CD4-positive, alpha-beta T cell (primary cell): ENCODE data around the gene PIK3R2. TPM values are rescaled to one million over a fixed set of nuclear protein-coding genes. Genes with fewer than 3 reads are reported as not detected.

Experiments used
- ATAC-seq: fragments of 200-7000 bp; cut with Tn5 transposase; one replicate; pipeline ENCODE4 v1.10.0; 2022; ENCODE audit warnings: mild to moderate bottlenecking; ENCODE audit not compliant: poor library complexity
- CTCF ChIA-PET: fragments of 350-600 bp; sonication (Branson Sonifier 250); formaldehyde crosslinking; loops from one replicate; lab custom pipeline; 2021; ENCODE audit warnings: antibody characterized with exemption, inconsistent platforms; lab: Charles Lee
- POLR2A ChIA-PET: fragments of 350-600 bp; sonication (Branson Sonifier 250); formaldehyde crosslinking; loops from one replicate; lab custom pipeline; 2021; ENCODE audit warnings: antibody characterized with exemption, inconsistent platforms; lab: Charles Lee
- DNase-seq, 14 experiments: peaks; one replicate each; pipeline ENCODE4 v3.0.0-alpha.2; 2013 to 2020; ENCODE audit warnings: mixed read lengths in 2 of 14
- H3K27ac ChIP-seq, 2 donors: one replicate each; pipeline versions ENCODE4 v1.5.1 to v1.7.0; 2013; ENCODE audit warnings: low read length in 2 of 2, low read depth in 1 of 2, mild to moderate bottlenecking in 1 of 2
- H3K27me3 ChIP-seq, 2 experiments: 1 replicate in 1 of 2; 2 replicates in 1 of 2; pipeline versions ENCODE4 v1.6.1 to v1.7.0; 2013; ENCODE audit warnings: low read length in 2 of 2, control low read depth in 1 of 2, mild to moderate bottlenecking in 1 of 2, moderate library complexity in 1 of 2; ENCODE audit not compliant: insufficient read depth in 2 of 2, control insufficient read depth in 1 of 2
- H3K36me3 ChIP-seq: one replicate; pipeline ENCODE4 v1.6.1; 2013; ENCODE audit warnings: low read length, control low read depth; ENCODE audit not compliant: insufficient read depth
- H3K4me1 ChIP-seq: one replicate; pipeline ENCODE4 v1.6.1; 2013; ENCODE audit warnings: low read length, control low read depth; ENCODE audit not compliant: insufficient read depth
- H3K4me3 ChIP-seq: one replicate; pipeline ENCODE4 v1.5.1; 2013; ENCODE audit warnings: mild to moderate bottlenecking, low read length, moderate library complexity
- H3K9me3 ChIP-seq, 2 experiments: 1 replicate in 1 of 2; 2 replicates in 1 of 2; pipeline versions ENCODE4 v1.6.1 to v1.7.0; 2013; ENCODE audit warnings: low read length in 2 of 2, mild to moderate bottlenecking in 2 of 2, control low read depth in 1 of 2, moderate library complexity in 1 of 2; ENCODE audit not compliant: control insufficient read depth in 1 of 2, insufficient read depth in 1 of 2
- H3K27ac Mint-ChIP-seq: one replicate; pipeline ENCODE4 v1.8.0; 2020; ENCODE audit warnings: mixed read lengths
- H3K27me3 Mint-ChIP-seq: one replicate; pipeline ENCODE4 v1.8.0; 2021; ENCODE audit warnings: mixed read lengths
- H3K36me3 Mint-ChIP-seq: one replicate; pipeline ENCODE4 v1.8.0; 2021; ENCODE audit warnings: low read depth, mixed read lengths
- H3K4me1 Mint-ChIP-seq: one replicate; pipeline ENCODE4 v1.8.0; 2021; ENCODE audit warnings: low read depth, mixed read lengths
- H3K4me3 Mint-ChIP-seq: one replicate; pipeline ENCODE4 v1.8.0; 2020; ENCODE audit warnings: mild to moderate bottlenecking, mixed read lengths
- H3K9me3 Mint-ChIP-seq: one replicate; pipeline ENCODE4 v1.8.0; 2020; ENCODE audit warnings: mixed read lengths
- intact Hi-C, 2 experiments: fragments of 100-400 bp; cut with DNase I in 1 of 2; cut with micrococcal nuclease in 1 of 2; formaldehyde crosslinking; loops; one replicate each; pipeline versions ENCODE4 v1.15.1 to v1.9.0; 2023 to 2025; cut with DNase I, micrococcal nuclease
- total RNA-seq, 174 experiments: library from RNA in 2 of 174; stranded (reverse) in 2 of 174; gene quantifications; one replicate each; pipeline ENCODE4 v1.2.3 and lab custom pipeline; 2021 to 2026
- TF ChIP-seq, protein P1 (sequence below): fragments of 200-600 bp; IDR thresholded peaks from one replicate; pipeline ENCODE4 v1.8.0; 2022; ENCODE audit warnings: antibody characterized with exemption, mild to moderate bottlenecking

The PIK3R2 gene
- total RNA-seq, 2 experiments from 2014 or later, result 4.6 to 5.6 TPM

DNA sequence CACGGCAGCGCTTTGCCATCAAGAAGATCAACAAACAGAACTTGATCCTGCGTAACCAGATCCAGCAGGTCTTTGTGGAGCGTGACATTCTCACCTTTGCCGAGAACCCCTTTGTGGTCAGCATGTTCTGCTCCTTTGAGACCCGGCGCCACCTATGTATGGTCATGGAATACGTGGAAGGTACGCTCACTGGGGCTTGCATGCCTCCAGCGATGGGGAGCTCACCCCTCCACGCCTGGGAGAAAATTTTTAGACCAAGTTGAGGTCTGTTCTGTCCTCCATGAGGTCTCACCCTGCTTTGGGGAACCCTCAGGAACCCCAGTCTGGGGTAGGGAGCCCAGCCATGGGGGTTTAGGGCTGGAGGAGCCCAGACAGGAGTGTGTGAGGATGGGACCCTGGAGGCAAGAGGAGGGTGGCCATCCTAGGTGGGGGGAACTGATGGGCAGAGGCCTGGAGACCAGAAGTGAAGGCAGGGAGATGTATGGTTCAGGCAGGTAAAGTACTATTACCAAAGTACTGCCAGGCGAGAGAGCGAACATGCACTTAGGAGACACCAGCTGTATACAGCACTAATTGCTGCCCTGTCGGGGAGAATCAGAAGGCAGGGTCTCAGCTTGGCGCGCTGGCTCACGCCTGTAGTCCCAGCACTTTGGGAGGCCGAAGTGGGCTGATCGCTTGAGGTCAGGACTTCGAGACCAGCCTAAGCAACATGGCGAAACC, 22.3 kb upstream of the PIK3R2 start:
- peaks cover 85% of the 10 kb centered on the region for H3K36me3 ChIP-seq
- no peak overlapping the region for H3K27ac ChIP-seq
- ChIA-PET CTCF (no interaction called here), POLR2A (no interaction called here)
- Mint-ChIP-seq H3K36me3 (peaks cover 79% of the 10 kb centered on the region), H3K27ac (no peak overlapping the region), H3K27me3 (no peaks in the 10 kb centered on the region), H3K9me3 (no peaks in the 10 kb centered on the region), H3K4me3 (no peak overlapping the region), H3K4me1 (no peaks in the 10 kb centered on the region)
- no peak for ATAC-seq
- no peaks in the 10 kb centered on the region for H3K9me3 ChIP-seq
- TF ChIP-seq, protein P1, sequence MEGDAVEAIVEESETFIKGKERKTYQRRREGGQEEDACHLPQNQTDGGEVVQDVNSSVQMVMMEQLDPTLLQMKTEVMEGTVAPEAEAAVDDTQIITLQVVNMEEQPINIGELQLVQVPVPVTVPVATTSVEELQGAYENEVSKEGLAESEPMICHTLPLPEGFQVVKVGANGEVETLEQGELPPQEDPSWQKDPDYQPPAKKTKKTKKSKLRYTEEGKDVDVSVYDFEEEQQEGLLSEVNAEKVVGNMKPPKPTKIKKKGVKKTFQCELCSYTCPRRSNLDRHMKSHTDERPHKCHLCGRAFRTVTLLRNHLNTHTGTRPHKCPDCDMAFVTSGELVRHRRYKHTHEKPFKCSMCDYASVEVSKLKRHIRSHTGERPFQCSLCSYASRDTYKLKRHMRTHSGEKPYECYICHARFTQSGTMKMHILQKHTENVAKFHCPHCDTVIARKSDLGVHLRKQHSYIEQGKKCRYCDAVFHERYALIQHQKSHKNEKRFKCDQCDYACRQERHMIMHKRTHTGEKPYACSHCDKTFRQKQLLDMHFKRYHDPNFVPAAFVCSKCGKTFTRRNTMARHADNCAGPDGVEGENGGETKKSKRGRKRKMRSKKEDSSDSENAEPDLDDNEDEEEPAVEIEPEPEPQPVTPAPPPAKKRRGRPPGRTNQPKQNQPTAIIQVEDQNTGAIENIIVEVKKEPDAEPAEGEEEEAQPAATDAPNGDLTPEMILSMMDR, result no peak
- H3K4me1 ChIP-seq, result peaks cover 5% of the 10 kb centered on the region
- no peak overlapping the region for H3K4me3 ChIP-seq
- no peaks in the 10 kb centered on the region for H3K27me3 ChIP-seq
- intact Hi-C loops, result no loop called here
- DNase-seq, result no peak

DNA sequence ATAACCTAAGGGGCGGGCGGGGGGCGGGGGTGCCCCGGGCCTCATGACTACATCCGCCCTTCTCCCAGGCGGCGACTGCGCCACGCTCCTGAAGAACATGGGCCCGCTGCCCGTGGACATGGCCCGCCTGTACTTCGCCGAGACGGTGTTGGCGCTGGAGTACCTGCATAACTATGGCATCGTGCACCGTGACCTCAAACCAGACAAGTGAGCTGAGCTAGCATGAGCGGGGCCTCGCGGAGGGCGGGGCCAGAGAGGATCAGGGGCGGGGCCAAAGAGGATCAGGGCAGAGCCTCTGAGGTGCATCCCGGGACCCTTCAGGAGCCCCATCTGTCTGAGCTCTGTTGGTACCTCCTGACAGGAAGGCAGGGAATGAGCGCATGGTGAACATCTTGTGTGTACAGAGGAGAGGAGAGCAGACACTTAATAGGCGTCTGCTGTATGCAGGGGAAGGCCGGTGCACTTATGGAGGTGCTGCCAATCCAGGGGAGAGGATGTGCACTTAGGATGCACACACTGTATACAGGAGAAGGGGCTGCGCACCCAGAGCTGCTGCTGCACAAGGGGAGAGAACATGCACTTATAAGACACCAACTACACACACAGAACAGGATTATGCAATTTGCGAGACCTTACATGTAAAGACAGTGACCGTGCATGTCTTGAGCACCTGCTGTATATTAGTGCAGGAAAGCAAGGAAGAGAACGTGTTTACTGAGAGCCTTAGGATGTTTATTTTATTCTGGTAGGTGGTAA, 20.9 kb upstream of the PIK3R2 start:
- no peaks in the 10 kb centered on the region for H3K4me1 Mint-ChIP-seq
- no peak for DNase-seq
- POLR2A ChIA-PET, result no interaction called here
- H3K9me3 Mint-ChIP-seq, result no peaks in the 10 kb centered on the region
- no peaks in the 10 kb centered on the region for H3K27me3 Mint-ChIP-seq
- intact Hi-C loops, result no loop called here
- H3K9me3 ChIP-seq, result no peaks in the 10 kb centered on the region
- no peaks in the 10 kb centered on the region for H3K27me3 ChIP-seq
- ATAC-seq, result no peak
- H3K36me3 Mint-ChIP-seq, result peaks cover 84% of the 10 kb centered on the region
- peaks cover 87% of the 10 kb centered on the region for H3K36me3 ChIP-seq
- no peak overlapping the region for H3K27ac Mint-ChIP-seq
- H3K4me3 Mint-ChIP-seq, result no peak overlapping the region
- TF ChIP-seq, protein P1, result no peak
- no peak overlapping the region for H3K4me3 ChIP-seq
- no peak overlapping the region for H3K27ac ChIP-seq
- CTCF ChIA-PET, result no interaction called here
- peaks cover 5% of the 10 kb centered on the region for H3K4me1 ChIP-seq

DNA sequence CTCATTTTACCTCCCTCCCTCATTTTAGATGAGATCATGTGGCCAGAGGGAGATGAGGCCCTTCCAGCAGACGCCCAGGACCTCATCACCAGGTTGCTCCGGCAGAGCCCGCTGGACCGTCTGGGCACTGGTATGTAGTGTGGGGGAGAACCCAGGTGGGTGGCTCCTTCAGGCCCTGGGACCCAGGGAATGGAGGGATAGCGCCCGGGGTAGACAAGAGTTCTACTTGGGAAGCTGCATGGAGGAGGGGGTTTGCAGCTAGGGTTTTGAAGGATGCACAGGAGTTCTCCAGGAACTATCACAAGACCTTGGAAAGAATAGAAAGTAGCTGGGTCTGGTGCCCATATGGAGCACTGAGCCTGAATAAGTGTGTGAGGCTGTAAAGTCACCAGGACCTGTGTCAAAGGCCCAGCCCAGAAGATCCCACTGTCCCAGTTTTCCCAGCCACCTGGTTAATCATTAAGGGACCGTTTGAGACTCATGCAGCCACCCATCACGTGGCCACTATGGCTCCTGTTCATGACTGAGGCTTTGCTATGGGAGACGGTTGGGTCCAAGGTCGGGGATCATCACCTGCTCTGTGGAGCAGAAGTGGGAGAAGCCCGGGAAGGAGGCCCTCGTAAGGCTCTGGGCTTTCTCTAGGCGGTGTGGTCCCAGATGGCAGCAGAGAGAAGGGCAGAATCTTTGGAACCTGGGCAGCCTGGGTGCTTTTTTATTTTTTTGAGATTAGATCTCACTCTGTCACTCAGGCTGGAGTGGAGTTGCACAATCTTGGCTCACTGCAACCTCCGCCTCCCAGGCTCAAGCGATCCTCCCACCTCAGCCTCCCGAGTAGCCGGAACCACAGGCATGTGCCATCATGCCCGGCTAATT, 17.0 kb upstream of the PIK3R2 start:
- TF ChIP-seq, protein P1, result no peak
- Mint-ChIP-seq H3K27me3 (no peaks in the 10 kb centered on the region), H3K27ac (no peak overlapping the region), H3K4me3 (no peak overlapping the region), H3K36me3 (peaks cover 73% of the 10 kb centered on the region), H3K9me3 (no peaks in the 10 kb centered on the region), H3K4me1 (no peaks in the 10 kb centered on the region)
- ATAC-seq (no peak), DNase-seq (no peak)
- Histone ChIP-seq H3K27ac (no peak overlapping the region), H3K27me3 (no peaks in the 10 kb centered on the region), H3K4me3 (no peak overlapping the region), H3K36me3 (peaks cover 80% of the 10 kb centered on the region), H3K9me3 (no peaks in the 10 kb centered on the region), H3K4me1 (no peaks in the 10 kb centered on the region)
- ChIA-PET CTCF (no interaction called here), POLR2A (no interaction called here)
- intact Hi-C loops, result no loop called here
